CMK (cell line): ENCODE measurements around the gene SF3B6.
A peak's percentile ranks its signal among the peaks of the same experiment; 100 is the strongest.
"Not testable (repeated sequence)": the region's sequence is repeated elsewhere in the genome, so short reads cannot be mapped to it uniquely, and the experiment has no call there.

Experiments
- DNase-seq: peaks from one replicate; pipeline ENCODE4 v3.0.0-alpha.2; 2010; ENCODE audit warnings: low read depth

SF3B6 gene, protein sequence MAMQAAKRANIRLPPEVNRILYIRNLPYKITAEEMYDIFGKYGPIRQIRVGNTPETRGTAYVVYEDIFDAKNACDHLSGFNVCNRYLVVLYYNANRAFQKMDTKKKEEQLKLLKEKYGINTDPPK

DNA sequence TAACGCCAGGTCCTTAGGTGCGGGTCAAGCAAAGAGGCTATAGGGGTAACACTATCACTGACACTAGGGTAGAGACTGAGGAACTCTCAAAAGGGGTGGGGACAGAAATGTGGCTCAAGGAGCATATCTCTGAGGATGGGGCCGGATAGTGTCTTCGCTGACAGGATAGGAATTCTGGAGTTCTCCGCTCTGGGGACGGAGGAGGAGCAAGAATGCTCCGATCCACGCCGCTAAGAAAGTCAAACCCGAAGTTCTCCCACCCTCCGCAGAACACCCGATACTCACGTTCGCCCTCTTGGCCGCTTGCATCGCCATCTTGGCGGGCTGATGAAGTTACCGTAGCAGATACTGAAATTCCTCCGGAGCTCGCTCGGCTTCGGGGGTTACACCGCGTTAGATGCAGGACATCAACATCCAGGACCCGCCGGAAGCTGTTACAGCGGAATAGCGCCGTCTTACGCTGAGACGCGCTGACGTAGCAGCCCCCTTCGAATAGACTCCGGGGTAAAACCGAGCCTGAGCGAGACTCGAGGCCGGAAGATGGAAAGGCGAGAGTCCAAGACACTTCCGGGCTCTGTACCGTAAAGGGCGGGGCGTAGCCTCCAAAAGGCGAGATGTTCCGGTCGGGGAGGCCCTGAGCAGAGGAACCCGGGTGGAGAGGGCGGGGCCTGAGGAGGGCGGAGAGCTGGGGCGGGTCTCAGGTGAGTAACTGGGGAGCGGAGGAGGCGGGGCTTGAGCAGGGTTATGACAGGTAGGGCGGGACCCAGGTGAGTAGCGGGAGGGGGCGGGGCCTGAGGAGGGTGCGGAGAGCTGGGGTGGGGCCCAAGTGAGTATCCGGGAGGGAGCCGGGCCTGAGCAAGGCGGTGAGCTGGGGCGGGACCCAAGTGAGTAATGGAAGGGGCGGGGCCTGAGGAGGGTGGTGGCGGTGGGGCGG lies at the start of gene SF3B6:
Gene SF3B6 (minus strand): TSS at position 412 of the 934 bp plus-strand sequence. CDS start 97 bp downstream, at position 315.
- peak; percentile 99 for DNase-seq

DNA sequence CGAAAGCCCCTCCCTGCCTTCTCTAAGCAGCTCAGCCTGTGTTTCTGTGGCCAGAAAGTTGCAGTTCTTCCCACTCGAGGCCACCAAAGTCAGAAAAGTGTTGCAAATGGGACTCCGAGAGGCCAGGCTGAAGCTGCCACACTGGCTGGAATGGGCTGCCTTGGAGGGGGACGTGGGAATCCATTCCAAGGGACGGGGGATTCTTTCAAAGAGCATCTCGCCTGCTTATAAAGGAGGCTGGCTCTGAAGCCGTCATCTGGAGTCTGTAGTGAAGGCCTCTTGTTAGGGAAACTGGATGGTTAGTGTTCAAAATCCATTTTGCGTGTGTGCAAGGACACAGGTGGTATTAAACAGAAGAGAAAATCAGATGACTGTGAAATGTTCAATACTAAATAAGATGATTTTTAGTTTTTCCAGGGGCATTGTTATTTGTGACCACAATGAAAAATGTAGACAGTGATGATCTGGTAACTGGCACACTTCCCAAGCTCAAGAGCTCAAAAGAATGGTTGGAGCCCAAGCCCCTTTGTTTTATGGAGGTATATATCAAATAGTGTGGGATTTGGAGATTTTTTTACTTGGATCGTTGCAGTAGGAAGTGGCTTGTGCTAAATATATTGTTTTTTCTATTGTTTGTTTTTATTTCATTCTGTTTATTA lies 47.9 kb upstream of the SF3B6 start:
- no peak for DNase-seq

DNA sequence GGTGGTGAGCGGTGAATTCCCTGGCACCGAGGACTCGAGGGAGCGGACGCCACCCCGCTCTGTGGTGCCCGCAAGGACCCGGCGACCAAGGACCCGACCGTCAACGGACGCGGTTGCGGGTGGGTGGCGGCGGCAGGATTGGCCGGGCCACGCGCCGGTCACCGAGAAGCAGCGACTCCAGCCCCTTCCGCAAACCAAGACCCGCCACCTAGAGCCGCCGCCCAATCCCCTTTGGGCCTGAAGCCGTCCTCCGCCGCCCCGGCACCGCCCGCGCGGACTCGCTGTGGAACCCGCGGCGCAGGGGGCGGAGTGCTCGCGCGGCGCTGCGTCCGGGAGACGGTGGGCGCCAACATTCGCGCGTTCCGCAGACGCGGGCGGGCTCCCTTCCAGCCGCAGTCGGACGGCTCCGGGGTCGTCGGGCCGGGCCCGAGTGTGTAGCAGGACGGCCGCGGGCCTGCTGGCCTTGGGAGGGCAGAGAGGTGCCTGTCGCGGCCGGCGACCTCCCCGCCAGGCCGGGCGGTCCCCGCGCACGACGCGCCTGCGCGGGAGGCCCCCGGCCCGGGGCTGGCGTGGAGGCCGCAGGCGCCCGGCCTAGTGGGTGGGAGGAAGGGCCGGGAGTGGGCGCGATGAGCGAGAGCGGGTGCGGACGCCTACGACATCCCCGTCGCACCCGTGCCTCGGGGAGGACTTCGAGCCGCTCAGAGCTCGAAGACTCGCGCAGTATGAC lies 47.2 kb upstream of the SF3B6 start, which contains the start of the genes FAM228B and PFN4:
Gene FAM228B (plus strand): TSS at position 275 of the 727 bp plus-strand sequence. CDS start 893 bp downstream, outside the sequence.
Gene PFN4 (minus strand): TSS at position 140 of the 727 bp plus-strand sequence. CDS start 799 bp downstream, outside the sequence.
- peak; percentile 48 for DNase-seq

DNA sequence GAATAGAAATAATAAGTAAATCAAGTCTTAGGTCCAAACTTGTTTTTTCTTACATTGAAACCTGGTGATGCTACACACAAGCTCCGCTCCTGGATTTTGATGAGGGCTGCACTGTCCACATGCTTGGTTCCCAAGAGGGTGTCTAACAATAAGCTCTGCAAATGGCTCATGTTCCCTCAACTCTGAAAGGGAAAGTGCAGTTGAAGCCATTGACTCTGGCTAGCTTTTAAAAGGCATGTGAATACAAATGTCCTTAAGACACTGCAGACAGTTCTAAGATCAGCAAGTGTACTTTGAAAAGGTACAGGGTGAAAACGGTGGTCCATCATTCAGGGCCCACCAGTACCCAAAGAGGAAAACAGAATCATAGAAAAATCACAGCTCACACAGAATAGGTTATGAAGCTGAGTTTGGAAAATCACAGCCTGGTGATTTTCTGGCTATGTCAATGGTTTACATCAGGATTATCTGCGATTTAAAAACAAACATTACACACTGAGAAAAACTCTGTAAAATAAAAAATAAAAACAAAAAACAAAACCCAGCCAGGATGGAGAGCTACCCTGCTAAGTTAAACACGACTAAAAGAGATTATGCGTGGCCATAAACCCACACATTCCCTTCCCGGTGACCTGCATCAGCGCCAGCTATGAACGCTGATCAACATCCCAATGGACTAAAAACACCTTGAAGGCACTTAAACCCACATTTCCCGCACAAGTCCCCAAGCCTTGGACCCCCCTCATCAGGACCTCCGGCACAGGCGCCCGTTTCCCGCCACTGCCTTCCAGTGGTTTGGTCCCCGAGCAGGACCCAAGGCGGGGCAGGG lies 46.5 kb upstream of the SF3B6 start:
- DNase-seq: no peak

DNA sequence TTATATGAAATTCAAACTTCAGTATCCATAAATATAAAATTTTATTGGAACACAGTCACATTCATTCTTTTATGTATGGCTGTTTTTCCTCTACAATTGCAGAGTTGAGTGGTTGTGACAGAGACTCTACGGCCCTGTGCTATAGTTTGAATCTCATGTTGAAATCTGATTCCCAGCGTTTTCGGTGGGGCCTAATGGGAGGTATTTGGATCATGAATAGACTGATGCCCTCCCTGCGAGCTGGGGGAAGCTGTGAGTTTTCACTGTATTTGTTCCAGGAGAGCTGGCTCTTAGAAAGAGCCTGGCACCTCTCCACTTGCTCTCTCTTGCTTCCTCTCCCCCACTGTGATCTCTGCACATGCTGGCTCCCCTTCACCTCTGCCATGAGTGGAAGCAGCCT lies 45.3 kb upstream of the SF3B6 start:
- DNase-seq: no peak

DNA sequence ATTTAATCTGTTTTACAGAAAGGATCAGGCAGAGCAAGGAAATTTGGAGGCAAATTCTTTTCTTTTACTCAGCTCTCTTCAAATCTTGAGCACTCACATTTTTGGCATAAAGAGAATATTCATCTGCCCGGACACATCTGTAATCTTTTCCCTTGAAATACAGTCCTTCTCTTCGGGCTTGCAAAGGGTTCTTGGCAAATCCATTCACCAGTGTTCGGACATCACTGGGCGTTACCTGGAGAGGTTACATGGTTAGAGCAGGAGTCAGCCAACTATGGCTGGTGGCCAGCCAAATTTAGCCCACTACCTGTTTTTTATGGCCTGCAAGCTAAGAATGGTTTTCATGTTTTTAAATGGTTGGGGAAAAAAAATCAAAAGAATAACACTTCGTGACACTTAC lies 44.9 kb upstream of the SF3B6 start:
- no peak for DNase-seq

DNA sequence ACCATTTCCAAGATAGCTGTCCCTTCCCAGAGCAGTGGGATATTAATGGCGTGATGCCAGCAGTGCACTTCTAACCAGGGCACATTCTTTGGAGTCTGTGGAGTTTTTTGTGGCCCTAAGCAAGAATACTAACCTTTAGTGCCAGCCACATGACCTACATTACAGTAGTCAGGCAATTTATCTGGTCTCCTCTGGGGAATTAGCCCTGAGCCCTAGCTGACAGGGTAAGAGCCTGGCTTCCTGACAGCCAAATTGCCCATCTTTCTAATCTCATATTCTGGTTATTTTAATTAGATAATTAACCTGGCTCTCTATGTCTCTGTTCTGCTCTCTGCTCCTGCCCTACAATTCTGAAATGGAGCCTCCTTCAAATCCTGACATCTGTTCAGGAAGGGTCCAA lies 41.8 kb upstream of the SF3B6 start:
- DNase-seq: no peak

DNA sequence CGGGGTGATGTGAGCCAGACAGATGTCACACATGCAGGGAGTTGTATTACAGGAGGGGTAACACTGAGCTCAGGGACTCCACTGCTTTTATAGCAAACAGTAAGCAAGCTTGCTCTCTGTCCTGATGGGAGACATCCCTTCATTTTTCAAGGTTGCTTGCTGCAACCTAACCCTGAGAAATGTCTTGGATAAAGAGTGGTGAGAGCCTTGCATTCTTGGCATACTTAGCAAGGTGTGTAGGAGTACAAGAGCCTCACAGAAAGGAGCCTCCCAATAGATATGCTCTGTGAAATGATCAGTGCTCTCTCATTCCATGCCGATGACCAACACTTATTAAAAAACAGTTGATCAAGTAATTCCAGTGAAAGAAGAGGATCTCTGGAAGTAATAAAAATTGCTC lies 38.9 kb upstream of the SF3B6 start:
- no peak for DNase-seq

DNA sequence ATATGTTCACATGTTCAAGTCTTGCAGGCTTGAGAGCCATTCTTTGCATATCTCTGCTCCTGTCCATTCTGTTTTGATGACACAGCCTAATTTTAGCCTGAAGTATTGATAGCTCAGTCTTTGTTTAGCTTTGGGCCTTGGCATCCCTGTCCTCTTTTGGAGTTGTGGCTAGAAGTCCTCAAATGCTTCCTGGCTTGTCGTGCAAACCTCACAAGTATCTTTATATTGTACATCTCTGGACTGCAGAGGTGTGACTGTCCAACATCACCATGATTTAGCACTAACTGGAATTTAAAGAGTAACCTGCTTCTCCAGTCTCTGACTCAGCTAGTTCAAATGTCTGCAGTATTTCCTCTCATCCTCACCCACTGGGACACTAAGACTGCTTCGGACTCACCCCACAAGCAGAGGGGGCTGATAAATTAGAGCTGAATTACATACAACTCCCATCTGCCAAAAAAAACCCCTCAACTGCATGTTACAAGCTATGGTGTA lies 35.3 kb upstream of the SF3B6 start:
- no peak for DNase-seq

DNA sequence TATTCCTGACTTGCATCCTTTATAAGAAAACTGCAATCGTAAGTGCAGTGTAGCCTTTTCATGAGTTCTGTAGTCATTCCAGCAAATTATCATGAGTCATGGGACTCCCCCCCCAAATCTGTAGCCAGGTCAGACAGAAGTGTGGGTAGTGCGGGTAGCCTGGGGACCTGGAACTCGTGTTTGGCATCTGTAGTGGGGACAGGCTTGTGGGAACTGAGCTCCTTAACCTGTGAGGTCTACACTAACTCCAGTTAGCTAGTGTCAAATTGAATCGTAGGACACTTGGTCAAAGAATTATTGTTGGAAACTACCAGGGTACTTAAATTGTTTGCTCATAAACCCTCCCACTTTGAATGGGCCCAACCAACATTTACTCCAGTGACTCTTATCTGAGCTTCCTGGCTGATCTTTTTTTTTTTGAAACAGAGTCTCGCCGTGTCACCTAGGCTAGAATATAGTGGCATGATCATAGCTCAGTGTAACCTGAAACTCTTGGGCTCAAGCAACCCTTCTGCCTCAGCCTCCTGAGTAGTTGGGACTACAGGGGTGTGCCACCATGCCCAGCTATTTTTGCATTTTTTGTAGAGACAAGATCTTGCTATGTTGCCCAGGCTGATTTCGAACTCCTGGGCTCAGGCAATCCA lies 34.7 kb upstream of the SF3B6 start:
- no peak for DNase-seq

DNA sequence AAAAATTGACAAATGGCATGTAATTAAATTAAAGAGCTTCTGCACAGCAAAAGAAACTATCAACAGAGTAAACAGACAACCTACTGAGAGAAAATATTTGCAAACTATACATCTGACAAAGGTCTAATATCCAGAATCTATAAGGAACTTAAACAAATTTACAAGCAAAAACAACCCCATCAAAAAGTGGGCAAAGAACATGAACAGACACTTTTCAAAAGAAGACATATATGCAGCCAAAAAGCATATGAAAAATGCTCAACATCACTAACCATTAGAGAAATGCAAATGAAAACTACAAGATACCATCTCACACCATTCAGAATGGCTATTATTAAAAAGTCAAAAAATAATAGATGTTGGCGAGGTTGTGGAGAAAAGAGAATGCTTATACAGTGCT lies 33.3 kb upstream of the SF3B6 start:
- DNase-seq: not testable (repeated sequence)

DNA sequence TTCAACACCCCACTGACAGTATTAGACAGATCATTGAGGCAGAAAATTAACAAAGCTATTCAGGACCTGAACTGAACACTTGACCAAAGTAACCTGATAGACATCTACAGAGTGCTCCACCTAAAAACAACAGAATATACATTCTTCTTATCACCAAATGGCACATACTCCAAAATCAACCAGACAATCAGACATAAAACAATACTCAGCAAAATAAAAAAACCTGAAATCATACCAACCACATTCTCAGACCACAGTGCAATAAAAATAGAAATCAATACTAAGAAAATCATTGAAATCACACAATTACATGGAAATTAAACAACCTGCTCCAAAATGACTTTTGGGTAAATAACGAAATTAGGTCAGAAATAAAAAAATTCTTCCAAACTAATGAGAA lies 31.2 kb upstream of the SF3B6 start:
- DNase-seq: no peak

DNA sequence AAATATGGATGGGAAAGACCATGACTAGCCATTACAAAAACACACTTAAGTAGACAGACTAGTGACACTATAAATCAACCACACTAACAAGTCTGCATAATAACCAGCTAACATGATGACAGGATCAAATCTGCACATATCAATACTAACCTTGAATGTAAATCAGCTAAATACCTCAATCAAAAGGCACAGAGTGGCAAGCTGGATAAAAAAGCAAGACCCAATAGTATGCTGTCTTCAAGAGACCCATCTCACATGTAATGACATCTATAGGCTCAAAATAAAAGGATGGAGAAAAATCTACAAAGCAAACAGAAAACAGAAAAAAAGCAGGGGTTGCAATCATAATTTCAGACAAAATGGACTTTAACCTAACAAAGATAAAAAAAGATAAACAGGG lies 30.7 kb upstream of the SF3B6 start:
- no peak for DNase-seq

DNA sequence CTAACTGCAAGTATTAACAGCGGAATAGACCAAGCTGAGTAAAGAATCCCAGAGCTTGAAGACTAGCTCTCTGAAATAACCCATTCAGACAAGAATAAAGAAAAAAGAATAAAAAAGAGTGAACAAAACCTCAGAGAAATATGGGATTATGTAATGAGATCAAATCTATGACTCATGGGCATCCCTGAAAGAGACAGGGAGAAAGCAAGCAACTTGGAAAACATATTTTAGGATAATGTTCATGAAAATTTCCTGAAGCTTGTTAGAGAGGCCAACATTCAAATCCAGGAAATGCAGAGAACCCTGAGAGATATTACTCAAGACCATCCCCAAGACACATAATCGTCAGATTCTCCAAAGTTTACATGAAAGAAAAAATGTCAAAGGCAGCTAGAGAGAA lies 29.7 kb upstream of the SF3B6 start:
- DNase-seq: no peak

DNA sequence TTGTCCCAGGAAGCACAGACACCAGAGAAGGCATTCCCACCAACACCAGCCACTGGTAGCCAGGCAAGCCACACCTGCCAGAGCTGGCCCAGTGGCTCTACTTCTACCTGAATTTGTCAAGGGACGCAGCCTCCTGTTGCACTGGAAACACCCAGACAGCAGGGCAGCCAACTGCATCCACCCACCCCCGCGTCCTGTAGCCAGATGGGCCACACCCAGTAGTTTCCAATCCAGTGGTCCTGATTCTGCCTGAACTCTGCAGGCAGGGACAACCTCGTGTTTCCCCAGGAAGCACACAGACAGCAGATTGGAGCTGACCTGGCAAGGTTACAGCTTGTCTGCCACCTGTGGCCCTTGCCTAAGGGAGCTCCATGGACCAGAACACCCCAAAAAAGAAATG lies 28.8 kb upstream of the SF3B6 start:
- no peak for DNase-seq

DNA sequence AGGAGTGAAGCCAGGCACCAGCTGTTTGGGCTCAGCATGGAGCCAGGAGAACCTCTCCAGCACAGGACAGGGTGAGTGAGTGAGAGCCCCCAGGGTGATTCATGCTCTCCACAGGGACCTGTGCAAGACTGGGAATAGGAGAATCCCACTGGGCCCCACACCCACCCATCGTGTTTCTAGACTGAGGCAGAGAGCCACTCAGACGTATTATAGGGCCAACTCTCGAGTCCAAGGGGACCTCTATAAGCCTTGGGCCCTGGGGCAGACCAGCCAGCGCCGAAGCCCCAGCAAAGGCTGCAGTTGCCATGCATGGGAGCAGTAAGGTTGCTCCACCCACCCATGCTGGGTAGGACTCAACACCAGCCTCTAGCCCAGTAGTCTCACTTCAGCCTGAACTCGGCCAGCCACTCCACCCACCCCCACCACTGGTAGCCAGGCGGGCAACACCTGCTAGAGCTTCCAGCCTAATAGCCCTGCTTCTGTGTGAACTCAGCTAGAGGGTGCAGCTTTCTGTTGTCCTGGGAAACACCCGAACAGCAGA lies 28.1 kb upstream of the SF3B6 start:
- no peak for DNase-seq

DNA sequence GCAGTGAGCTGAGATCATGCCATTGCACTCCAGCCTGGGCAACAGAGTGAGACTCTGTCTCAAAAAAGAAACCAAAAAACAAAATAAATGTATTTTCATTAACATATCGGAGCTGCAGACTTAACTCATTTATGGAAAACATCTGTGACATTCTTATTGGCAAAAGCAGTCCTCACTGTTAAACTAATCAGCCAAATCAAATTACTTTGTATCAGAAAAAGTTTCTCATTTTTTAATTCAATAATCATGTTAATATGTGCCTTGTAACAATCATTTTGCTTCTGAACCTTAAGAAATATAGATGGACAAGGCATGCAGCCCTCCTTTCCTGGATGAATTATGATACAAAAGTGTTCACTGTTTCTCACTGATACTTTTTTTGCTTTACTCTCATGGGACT lies 26.6 kb upstream of the SF3B6 start:
- no peak for DNase-seq

DNA sequence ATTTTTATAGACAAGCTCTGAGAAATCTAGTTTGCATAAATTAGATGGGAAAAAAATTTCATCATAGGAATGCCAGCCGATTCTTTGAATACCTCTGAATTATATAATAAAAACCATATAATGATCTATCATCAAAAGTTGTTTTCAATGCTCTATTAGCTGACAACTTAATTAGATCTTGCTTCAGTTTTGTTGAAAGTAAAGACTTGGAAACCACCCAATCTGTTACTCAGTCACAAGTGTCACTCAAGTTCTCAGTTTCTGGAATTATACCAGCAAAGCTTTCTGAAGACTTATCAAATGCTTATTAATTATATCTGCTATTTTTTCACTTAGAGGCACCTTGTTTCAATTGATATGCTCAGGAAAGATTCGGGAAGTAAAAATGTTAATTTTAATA lies 25.9 kb upstream of the SF3B6 start:
- no peak for DNase-seq

DNA sequence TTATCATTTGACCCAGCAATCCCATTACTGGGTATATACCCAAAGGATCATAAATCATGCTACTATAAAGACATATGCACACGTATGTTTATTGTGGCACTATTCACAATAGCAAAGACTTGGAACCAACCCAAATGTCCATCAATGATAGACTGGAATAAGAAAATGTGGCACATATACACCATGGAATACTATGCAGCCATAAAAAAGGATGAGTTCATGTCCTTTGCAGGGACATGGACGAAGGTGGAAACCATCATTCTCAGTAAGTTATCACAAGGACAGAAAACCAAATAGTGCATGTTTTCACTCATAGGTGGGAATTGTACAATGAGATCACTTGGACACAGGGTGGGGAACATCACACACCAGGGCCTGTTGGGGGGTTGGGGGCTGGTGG lies 24.6 kb upstream of the SF3B6 start:
- not testable (repeated sequence) for DNase-seq

DNA sequence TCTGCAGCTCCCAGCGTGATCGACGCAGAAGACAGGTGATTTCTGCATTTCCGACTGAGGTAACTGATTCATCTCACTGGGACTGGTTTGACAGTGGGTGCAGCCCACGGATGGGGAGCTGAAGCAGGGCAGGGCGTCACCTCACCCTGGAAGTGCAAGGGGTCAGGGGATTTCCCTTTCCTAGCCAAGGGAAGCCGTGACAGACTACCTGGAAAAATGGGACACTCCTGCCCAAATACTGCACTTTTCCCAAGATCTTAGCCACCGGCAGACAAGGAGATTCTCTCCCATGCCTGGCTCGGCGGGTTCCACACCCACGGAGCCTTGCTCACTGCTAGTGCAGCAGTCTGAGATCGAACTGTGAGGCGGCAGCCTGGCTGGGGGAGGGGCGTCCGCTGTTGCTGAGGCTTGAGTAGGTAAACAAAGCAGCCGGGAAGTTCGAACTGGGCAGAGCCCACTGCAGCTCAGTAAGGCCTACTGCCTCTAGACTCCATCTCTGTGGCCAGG lies 19.1 kb upstream of the SF3B6 start:
- DNase-seq: not testable (repeated sequence)
